Activated CD4-positive, CD25-positive, alpha-beta regulatory T cell treated with anti-CD3 and anti-CD28 coated beads, Interleukin-2, amount 50 U/mL, for 16 hours (primary cell): Measurements from ENCODE around the gene CTPS1.
A peak's percentile ranks its signal among the peaks of the same experiment; 100 is the strongest.

Source experiments
- DNase-seq: peaks from one replicate; pipeline ENCODE4 v3.0.0-alpha.2; 2020; ENCODE audit warnings: low read depth, low spot score

CTPS1 gene

GRCh38 chr1:40979241-40980067 lies at the start of gene CTPS1:
Gene CTPS1 (plus strand): TSS chr1:40979696. CDS start chr1:40983291, 3,595 bp downstream.
- DNase-seq: peak; percentile 88

GRCh38 chr1:40930174-40930964 lies 49.1 kb upstream of the CTPS1 start:
- no peak for DNase-seq

- DNase-seq: no peak
Observed at GRCh38 chr1:40931601-40932000, 47.9 kb upstream of the CTPS1 start.

GRCh38 chr1:40932006-40932405 lies 47.5 kb upstream of the CTPS1 start:
- DNase-seq: no peak

- no peak for DNase-seq
Observed at GRCh38 chr1:40936931-40937339, 42.6 kb upstream of the CTPS1 start.

- no peak for DNase-seq
Observed at GRCh38 chr1:40938393-40938792, 41.1 kb upstream of the CTPS1 start.

- no peak for DNase-seq
Observed at GRCh38 chr1:40939320-40940059, 40.0 kb upstream of the CTPS1 start.

GRCh38 chr1:40944326-40944725 lies 35.2 kb upstream of the CTPS1 start:
- DNase-seq: no peak

- no peak for DNase-seq
Observed at GRCh38 chr1:40944841-40945430, 34.6 kb upstream of the CTPS1 start.

- no peak for DNase-seq
Observed at GRCh38 chr1:40945491-40945973, 34.0 kb upstream of the CTPS1 start.

GRCh38 chr1:40948741-40949443 lies 30.6 kb upstream of the CTPS1 start:
- peak; percentile 17 for DNase-seq

- no peak for DNase-seq
Observed at GRCh38 chr1:40949563-40949962, 29.9 kb upstream of the CTPS1 start.

- DNase-seq: peak; percentile 30
Observed at GRCh38 chr1:40951943-40952743, 27.4 kb upstream of the CTPS1 start.

- no peak for DNase-seq
Observed at GRCh38 chr1:40952744-40953315, 26.7 kb upstream of the CTPS1 start.

GRCh38 chr1:40954626-40955025 lies 24.9 kb upstream of the CTPS1 start:
- no peak for DNase-seq

GRCh38 chr1:40955266-40955665 lies 24.2 kb upstream of the CTPS1 start:
- DNase-seq: no peak

- no peak for DNase-seq
Observed at GRCh38 chr1:40956407-40956806, 23.1 kb upstream of the CTPS1 start.

GRCh38 chr1:40958210-40958609 lies 21.3 kb upstream of the CTPS1 start:
- no peak for DNase-seq

GRCh38 chr1:40965531-40965930 lies 14.0 kb upstream of the CTPS1 start:
- DNase-seq: no peak

- no peak for DNase-seq
Observed at GRCh38 chr1:40966417-40966816, 13.1 kb upstream of the CTPS1 start.
